ENCODE measurements around the gene RBBP8NL.

- TF ChIP-seq CTCF (conservative IDR thresholded peaks at IDR 0.05; ENCODE audit: low read depth in 2 of 2) (no peak), EZH2 (IDR thresholded peaks at IDR 0.05; ENCODE audit: low read depth, unreplicated experiment) (no peak), EZH2phosphoT487 (IDR thresholded peaks at IDR 0.05; ENCODE audit: unreplicated experiment) (no peak), JUNB (IDR thresholded peaks at IDR 0.05; ENCODE audit: unreplicated experiment) (no peak), CREB1 (CRISPR knock-in tag; IDR thresholded peaks at IDR 0.05; ENCODE audit: low read depth) (no peak), REST (IDR thresholded peaks at IDR 0.05; ENCODE audit: unreplicated experiment) (no peak), ZNF114 (CRISPR knock-in tag; IDR thresholded peaks at IDR 0.05) (no peak), ETS1 (IDR thresholded peaks at IDR 0.05) (no peak), STAT1 (IDR thresholded peaks at IDR 0.05; ENCODE audit: unreplicated experiment) (no peak), POLR2AphosphoS5 (IDR thresholded peaks at IDR 0.05; ENCODE audit: low read depth) (no peak), NANOG (IDR thresholded peaks at IDR 0.05; ENCODE audit: borderline replicate concordance) (no peak), ZNF331 (CRISPR knock-in tag; IDR thresholded peaks at IDR 0.05; ENCODE audit: low read depth) (no peak)
These were observed 3.0 kb upstream of the RBBP8NL start for GRCh38 chr20:62430311-62430853.

Measured in GM23338 (cell line).